SH-SY5Y (cell line): ENCODE measurements around the gene TASP1.

Experiments used
- GATA2 ChIP-seq: IDR thresholded peaks from 2 replicates; pipeline ENCODE4 v1.6.1; 2011; ENCODE audit warnings: mild to moderate bottlenecking, low read depth, low read length
- GATA3 ChIP-seq: IDR thresholded peaks from 2 replicates; pipeline ENCODE4 v1.6.1; 2011; ENCODE audit warnings: low read depth, mild to moderate bottlenecking, low read length, moderate library complexity

TASP1 gene

GRCh38 chr20:13638496-13639149, at the start of gene TASP1:
TSS of gene TASP1 (minus strand) at chr20:13638932. CDS start at chr20:13630078, 8,854 bp downstream.
- peak; percentile 54; the same call in 1 of the 2 replicates for TF ChIP-seq GATA2
- TF ChIP-seq GATA3: no peak

- TF ChIP-seq GATA3 (no peak), GATA2 (no peak)
These were observed 49.1 kb upstream of the TASP1 start for GRCh38 chr20:13687815-13688214.

GRCh38 chr20:13685623-13686022, 46.9 kb upstream of the TASP1 start:
- TF ChIP-seq GATA2: no peak
- TF ChIP-seq GATA3: no peak

- TF ChIP-seq GATA2 (no peak), GATA3 (no peak)
These were observed 46.0 kb upstream of the TASP1 start for GRCh38 chr20:13684566-13685222.

GRCh38 chr20:13683833-13684232, 45.1 kb upstream of the TASP1 start:
- TF ChIP-seq GATA2 (no peak), GATA3 (no peak)

- TF ChIP-seq GATA2 (no peak), GATA3 (no peak)
These were observed 42.8 kb upstream of the TASP1 start for GRCh38 chr20:13681248-13682125.

- no peak for TF ChIP-seq GATA3
- TF ChIP-seq GATA2: no peak
These were observed 40.2 kb upstream of the TASP1 start for GRCh38 chr20:13678944-13679343.

GRCh38 chr20:13677241-13677640, 38.5 kb upstream of the TASP1 start:
- no peak for TF ChIP-seq GATA3
- TF ChIP-seq GATA2: no peak

GRCh38 chr20:13676682-13677081, 38.0 kb upstream of the TASP1 start:
- TF ChIP-seq GATA3 (no peak), GATA2 (no peak)

GRCh38 chr20:13672690-13673089, 34.0 kb upstream of the TASP1 start:
- TF ChIP-seq GATA2: no peak
- TF ChIP-seq GATA3: no peak

GRCh38 chr20:13671916-13672378, 33.2 kb upstream of the TASP1 start:
- TF ChIP-seq GATA2: no peak
- TF ChIP-seq GATA3: no peak

GRCh38 chr20:13671512-13671911, 32.8 kb upstream of the TASP1 start:
- TF ChIP-seq GATA3: no peak
- no peak for TF ChIP-seq GATA2

- TF ChIP-seq GATA2 (no peak), GATA3 (no peak)
These were observed 31.4 kb upstream of the TASP1 start for GRCh38 chr20:13670160-13670559.

GRCh38 chr20:13665709-13666395, 27.1 kb upstream of the TASP1 start:
- TF ChIP-seq GATA2: no peak
- TF ChIP-seq GATA3: no peak
